Stimulated activated CD4-positive, alpha-beta T cell treated with anti-CD3 and anti-CD28 coated beads, Interleukin-12 subunit alpha, Interleukin-12 subunit beta, amount 100 ng/mL, for 48 hours (primary cell): Measurements from ENCODE around the gene PHC2.

Source experiments
- DNase-seq, 3 donors: peaks; one replicate each; pipeline ENCODE4 v3.0.0-alpha.2; 2020; ENCODE audit warnings: low read depth in 2 of 3, low spot score in 1 of 3

Gene PHC2

GRCh38 chr1:33334081-33334552, 96.8 kb downstream of the PHC2 start:
- DNase-seq: no peak

GRCh38 chr1:33332881-33333280, 98.0 kb downstream of the PHC2 start:
- no peak for DNase-seq

GRCh38 chr1:33332357-33332789, 98.5 kb downstream of the PHC2 start:
- no peak for DNase-seq

- no peak for DNase-seq
Observed at GRCh38 chr1:33331444-33332356, 99.2 kb downstream of the PHC2 start.

GRCh38 chr1:33330906-33331305, 100.0 kb downstream of the PHC2 start:
- no peak for DNase-seq

GRCh38 chr1:33330361-33330890, 100.5 kb downstream of the PHC2 start:
- DNase-seq: no peak

GRCh38 chr1:33329600-33330305, 101.1 kb downstream of the PHC2 start:
- no peak for DNase-seq

- DNase-seq: no peak
Observed at GRCh38 chr1:33328817-33329216, 102.1 kb downstream of the PHC2 start.

GRCh38 chr1:33327587-33328325, 103.1 kb downstream of the PHC2 start:
- no peak for DNase-seq

GRCh38 chr1:33326785-33327184, 104.1 kb downstream of the PHC2 start:
- no peak for DNase-seq

- no peak for DNase-seq
Observed at GRCh38 chr1:33324677-33325575, 106.0 kb downstream of the PHC2 start.

GRCh38 chr1:33323663-33324477, 107.0 kb downstream of the PHC2 start:
- no peak for DNase-seq

GRCh38 chr1:33322870-33323585, 107.9 kb downstream of the PHC2 start:
- no peak for DNase-seq

- DNase-seq: no peak
Observed at GRCh38 chr1:33322109-33322508, 108.8 kb downstream of the PHC2 start.

- no peak for DNase-seq
Observed at GRCh38 chr1:33321178-33321577, 109.7 kb downstream of the PHC2 start.

GRCh38 chr1:33320619-33321165, 110.2 kb downstream of the PHC2 start, which contains the start of gene A3GALT2:
Gene A3GALT2 (minus strand): TSS chr1:33321098. CDS start chr1:33321098, 0 bp downstream.
- DNase-seq: no peak

GRCh38 chr1:33319949-33320618, 110.8 kb downstream of the PHC2 start:
- no peak for DNase-seq
